HEK293T (cell line): ENCODE data around the gene SLC39A6.

Experiments
- CTCF ChIA-PET: fragments of 350-600 bp; formaldehyde crosslinking; extraction: SDS; loops from one replicate; lab custom pipeline; 2021; ENCODE audit warnings: antibody characterized with exemption, inconsistent platforms; lab: Yijun Ruan, JAX
- POLR2A ChIA-PET: fragments of 350-600 bp; formaldehyde crosslinking; extraction: SDS; loops from one replicate; lab custom pipeline; 2020; ENCODE audit warnings: antibody characterized with exemption, inconsistent platforms; lab: Yijun Ruan, JAX
- DNase-seq: peaks from one replicate; pipeline ENCODE4 v3.0.0; 2012; ENCODE audit warnings: mixed read lengths; ENCODE audit errors: extremely low spot score
- ARNT ChIP-seq: fragments of 450-650 bp; IDR thresholded peaks from 2 replicates; pipeline ENCODE4 v1.6.1; 2017; ENCODE audit warnings: mild to moderate bottlenecking
- BHLHE40 ChIP-seq: fragments of 450-650 bp; IDR thresholded peaks from 2 replicates; pipeline ENCODE4 v1.6.1; 2016; ENCODE audit warnings: mild to moderate bottlenecking, moderate library complexity, borderline replicate concordance
- CTBP1 ChIP-seq: fragments of 450-650 bp; IDR thresholded peaks from 2 replicates; pipeline ENCODE4 v1.6.1; 2016; ENCODE audit warnings: borderline replicate concordance
- ELF4 ChIP-seq: fragments of 450-650 bp; IDR thresholded peaks from 2 replicates; pipeline ENCODE4 v1.6.1; 2017; ENCODE audit warnings: antibody characterized with exemption
- FOXA1 ChIP-seq: fragments of 450-650 bp; IDR thresholded peaks from 2 replicates; pipeline ENCODE4 v1.6.1; 2016; ENCODE audit warnings: mild to moderate bottlenecking
- FOXK2 ChIP-seq: fragments of 450-650 bp; IDR thresholded peaks from 2 replicates; pipeline ENCODE4 v1.6.1; 2016; ENCODE audit warnings: mild to moderate bottlenecking
- FOXM1 ChIP-seq: fragments of 450-650 bp; IDR thresholded peaks from 2 replicates; pipeline ENCODE4 v1.6.1; 2017; ENCODE audit warnings: mild to moderate bottlenecking, borderline replicate concordance
- HDGF ChIP-seq: fragments of 450-650 bp; IDR thresholded peaks from 2 replicates; pipeline ENCODE4 v1.6.1; 2017; ENCODE audit warnings: antibody characterized with exemption, borderline replicate concordance
- L3MBTL2 ChIP-seq: fragments of 450-650 bp; conservative IDR thresholded peaks from 2 replicates; pipeline ENCODE4 v1.6.1; 2016; ENCODE audit warnings: mild to moderate bottlenecking
- LEF1 ChIP-seq: fragments of 450-650 bp; IDR thresholded peaks from 2 replicates; pipeline ENCODE4 v1.6.1; 2017; ENCODE audit warnings: mild to moderate bottlenecking, borderline replicate concordance
- NFRKB ChIP-seq: fragments of 450-650 bp; IDR thresholded peaks from 2 replicates; pipeline ENCODE4 v1.6.1; 2016; ENCODE audit warnings: mild to moderate bottlenecking, moderate library complexity
- PKNOX1 ChIP-seq: fragments of 450-650 bp; IDR thresholded peaks from 2 replicates; pipeline ENCODE4 v1.6.1; 2016
- SP1 ChIP-seq: fragments of 450-650 bp; IDR thresholded peaks from 2 replicates; pipeline ENCODE4 v1.6.1; 2017
- SUZ12 ChIP-seq: fragments of 450-650 bp; IDR thresholded peaks from 2 replicates; pipeline ENCODE4 v1.6.1; 2016; ENCODE audit warnings: mild to moderate bottlenecking
- TARDBP ChIP-seq: fragments of 450-650 bp; IDR thresholded peaks from 2 replicates; pipeline ENCODE4 v1.6.1; 2016
- ZNF384 ChIP-seq: fragments of 450-650 bp; IDR thresholded peaks from 2 replicates; pipeline ENCODE4 v1.6.1; 2016

Gene SLC39A6

GRCh38 chr18:36167692-36168218, 38.6 kb upstream of the SLC39A6 start:
- POLR2A ChIA-PET, result no interaction called here
- CTCF ChIA-PET, result no interaction called here
- no peak for DNase-seq
- TF ChIP-seq SP1, result no peak
- TF ChIP-seq BHLHE40, result no peak
- no peak for TF ChIP-seq FOXM1
- TF ChIP-seq CTBP1, result no peak
- TF ChIP-seq NFRKB, result no peak
- TF ChIP-seq FOXK2, result no peak

GRCh38 chr18:36162981-36163380, 33.8 kb upstream of the SLC39A6 start:
- no peak for DNase-seq
- POLR2A ChIA-PET, result no interaction called here
- CTCF ChIA-PET, result no interaction called here
- TF ChIP-seq L3MBTL2 (no peak), FOXA1 (no peak), FOXM1 (no peak), SUZ12 (no peak), ELF4 (no peak), SP1 (no peak), NFRKB (no peak), TARDBP (no peak), LEF1 (no peak), CTBP1 (no peak), PKNOX1 (no peak), BHLHE40 (no peak), ZNF384 (no peak), HDGF (no peak), ARNT (no peak)

GRCh38 chr18:36160959-36161371, 31.8 kb upstream of the SLC39A6 start:
- ChIA-PET POLR2A (no interaction called here), CTCF (no interaction called here)
- no peak for DNase-seq
- no peak for TF ChIP-seq FOXM1
- TF ChIP-seq FOXK2, result no peak
- no peak for TF ChIP-seq TARDBP
- TF ChIP-seq CTBP1, result no peak
- no peak for TF ChIP-seq L3MBTL2
- no peak for TF ChIP-seq SUZ12
- TF ChIP-seq FOXA1, result no peak
- no peak for TF ChIP-seq NFRKB
- TF ChIP-seq PKNOX1, result no peak
- no peak for TF ChIP-seq HDGF
- TF ChIP-seq SP1, result no peak
- TF ChIP-seq ARNT, result no peak
- TF ChIP-seq ELF4, result no peak
- no peak for TF ChIP-seq LEF1
- TF ChIP-seq ZNF384, result no peak
- TF ChIP-seq BHLHE40, result no peak

DNA sequence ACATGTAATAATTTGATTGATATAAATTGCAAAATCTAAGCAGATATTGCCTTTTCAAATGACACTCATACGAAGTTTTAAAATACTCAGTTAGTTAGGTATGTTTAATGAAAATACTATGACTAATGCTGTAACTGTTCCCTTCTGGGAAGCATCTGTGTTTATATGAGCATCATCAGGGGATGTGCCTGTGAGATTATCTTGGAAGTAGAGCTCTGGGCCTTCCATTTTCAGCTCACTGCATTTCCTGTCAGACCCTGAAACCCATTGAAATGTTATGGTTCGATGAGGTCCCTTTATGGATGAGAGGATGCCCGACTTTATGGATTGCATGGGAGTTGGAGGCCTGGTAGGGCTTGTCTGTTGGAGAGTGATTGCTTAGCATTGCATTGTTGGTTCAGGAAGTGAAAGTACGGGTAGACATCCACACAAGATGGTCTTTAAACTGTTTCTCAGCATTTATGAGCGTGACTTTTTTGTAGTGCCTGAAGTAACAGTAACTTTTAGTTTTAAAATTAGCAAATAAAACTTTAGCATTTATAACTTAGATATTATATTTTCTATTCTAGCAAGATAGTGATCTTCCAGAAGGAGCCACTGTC, 29.2 kb upstream of the SLC39A6 start:
- CTCF ChIA-PET, result no interaction called here
- TF ChIP-seq ELF4, result no peak
- TF ChIP-seq LEF1, result no peak
- no peak for TF ChIP-seq ZNF384
- TF ChIP-seq HDGF, result no peak
- TF ChIP-seq FOXM1, result no peak
- DNase-seq, result no peak
- POLR2A ChIA-PET, result interaction anchor here (1.6 kb wide), 1 partner anchor 28 kb away, joined by 7 read pairs; the partner anchor contains the start of genes ELP2 and SLC39A6

- TF ChIP-seq SP1, result no peak
- no peak for TF ChIP-seq NFRKB
- no peak for TF ChIP-seq HDGF
- TF ChIP-seq ELF4, result no peak
- no peak for TF ChIP-seq PKNOX1
- TF ChIP-seq TARDBP, result no peak
- TF ChIP-seq LEF1, result no peak
- TF ChIP-seq BHLHE40, result no peak
- TF ChIP-seq ARNT, result no peak
- TF ChIP-seq FOXA1, result no peak
- TF ChIP-seq L3MBTL2, result no peak
- DNase-seq, result no peak
- POLR2A ChIA-PET, result interaction anchor here (1.6 kb wide), 1 partner anchor 27 kb away, joined by 7 read pairs; the partner anchor contains the start of genes ELP2 and SLC39A6
- CTCF ChIA-PET, result interaction anchor here (1.1 kb wide), 1 partner anchor 531 kb away, joined by 3 read pairs; no protein-coding TSS in a partner anchor
These were observed 28.3 kb upstream of the SLC39A6 start for GRCh38 chr18:36157441-36157840.
